OCI-LY3 (cell line): ENCODE measurements around the gene EPHA6.

Experiments
- H2AFZ ChIP-seq: fragments of 200-600, 300-600 bp; shearing (Covaris generic); 2 replicates; pipeline ENCODE4 v1.6.0; 2014; ENCODE audit warnings: antibody characterized with exemption, low read depth, low read length
- H3K27ac ChIP-seq: fragments of 200-600, 300-600 bp; sonication (generic); 2 replicates; pipeline ENCODE4 v1.5.1; 2014; ENCODE audit warnings: mild to moderate bottlenecking, low read length, moderate library complexity, mixed read lengths
- H3K27me3 ChIP-seq: fragments of 200-600, 300-600 bp; sonication (generic); 2 replicates; pipeline ENCODE4 v1.6.1; 2014; ENCODE audit warnings: low read depth, low read length, mixed read lengths
- H3K36me3 ChIP-seq: fragments of 200-600, 300-600 bp; sonication (generic); replicated peaks from 2 replicates; pipeline ENCODE3; 2014; ENCODE audit warnings: low read depth, low read length, mixed read lengths
- H3K4me1 ChIP-seq: fragments of 300-600, 200-600 bp; sonication (generic); 2 replicates; pipeline ENCODE4 v1.6.1; 2014; ENCODE audit warnings: low read length, mixed read lengths
- H3K4me2 ChIP-seq: fragments of 200-600, 300-600 bp; sonication (generic); 2 replicates; pipeline ENCODE4 v1.6.1; 2014; ENCODE audit warnings: low read length, mixed read lengths
- H3K4me3 ChIP-seq: fragments of 300-600, 200-600 bp; sonication (generic); 2 replicates; pipeline ENCODE4 v1.5.1; 2014; ENCODE audit warnings: antibody characterized with exemption, mild to moderate bottlenecking, low read length, moderate library complexity
- H3K79me2 ChIP-seq: fragments of 300-600, 200-600 bp; shearing (Covaris generic); 2 replicates; pipeline ENCODE4 v1.6.1; 2014; ENCODE audit warnings: mild to moderate bottlenecking, low read length, mixed read lengths
- H3K9ac ChIP-seq: fragments of 300-600, 200-600 bp; shearing (Covaris generic); 2 replicates; pipeline ENCODE4 v1.6.0; 2014; ENCODE audit warnings: mild to moderate bottlenecking, low read length, moderate library complexity
- H3K9me3 ChIP-seq: fragments of 200-600, 300-600 bp; shearing (Covaris generic); 2 replicates; pipeline ENCODE4 v1.6.1; 2014; ENCODE audit warnings: low read length, mixed read lengths; ENCODE audit not compliant: insufficient read depth
- H4K20me1 ChIP-seq: fragments of 200-600, 300-600 bp; sonication (generic); 2 replicates; pipeline ENCODE4 v1.6.1; 2016; ENCODE audit warnings: low read length, mixed read lengths; ENCODE audit not compliant: insufficient read depth
- EZH2phosphoT487 ChIP-seq: fragments of 200-600 bp; shearing (Covaris generic); IDR thresholded peaks from 2 replicates; pipeline ENCODE4 v1.6.1; 2018; ENCODE audit warnings: antibody characterized with exemption, mixed run types, low read depth
- TF ChIP-seq, protein P1 (sequence below): fragments of 200-600, 300-600 bp; sonication (generic); IDR thresholded peaks from 2 replicates; pipeline ENCODE4 v1.5.1; 2014; ENCODE audit warnings: antibody characterized with exemption, low read length, low read depth

The EPHA6 gene

DNA sequence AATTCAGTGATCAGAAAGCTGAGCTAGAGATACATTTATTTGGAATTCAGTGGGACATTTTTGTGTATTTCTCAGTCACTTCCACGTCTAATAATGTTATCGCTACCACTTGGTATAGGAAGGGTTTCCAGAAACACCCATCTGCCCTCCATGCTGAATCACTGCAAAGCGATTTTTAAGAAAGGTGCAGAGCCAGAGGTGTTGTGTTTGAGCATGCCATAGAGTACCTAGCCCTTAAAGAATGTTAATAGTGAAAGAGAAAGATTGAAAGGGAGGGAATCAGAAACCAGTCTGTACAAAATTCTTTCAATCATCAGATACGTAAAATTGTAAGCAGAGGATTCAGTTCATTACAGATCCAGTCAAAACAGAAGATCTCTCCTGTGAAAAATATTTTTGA is 870.1 kb downstream of the EPHA6 start:
- peaks cover 8% of the 10 kb centered on the region for H3K4me1 ChIP-seq
- H3K27me3 ChIP-seq = no peaks in the 10 kb centered on the region
- no peaks in the 10 kb centered on the region for H4K20me1 ChIP-seq
- H3K79me2 ChIP-seq = no peaks in the 10 kb centered on the region
- H3K9ac ChIP-seq = no peak overlapping the region
- H3K4me3 ChIP-seq = no peak overlapping the region
- H3K27ac ChIP-seq = no peak overlapping the region
- no peaks in the 10 kb centered on the region for H3K36me3 ChIP-seq
- no peak overlapping the region for H3K4me2 ChIP-seq
- no peak overlapping the region for H2AFZ ChIP-seq
- TF ChIP-seq EZH2phosphoT487 = no peak
- TF ChIP-seq, protein P1, sequence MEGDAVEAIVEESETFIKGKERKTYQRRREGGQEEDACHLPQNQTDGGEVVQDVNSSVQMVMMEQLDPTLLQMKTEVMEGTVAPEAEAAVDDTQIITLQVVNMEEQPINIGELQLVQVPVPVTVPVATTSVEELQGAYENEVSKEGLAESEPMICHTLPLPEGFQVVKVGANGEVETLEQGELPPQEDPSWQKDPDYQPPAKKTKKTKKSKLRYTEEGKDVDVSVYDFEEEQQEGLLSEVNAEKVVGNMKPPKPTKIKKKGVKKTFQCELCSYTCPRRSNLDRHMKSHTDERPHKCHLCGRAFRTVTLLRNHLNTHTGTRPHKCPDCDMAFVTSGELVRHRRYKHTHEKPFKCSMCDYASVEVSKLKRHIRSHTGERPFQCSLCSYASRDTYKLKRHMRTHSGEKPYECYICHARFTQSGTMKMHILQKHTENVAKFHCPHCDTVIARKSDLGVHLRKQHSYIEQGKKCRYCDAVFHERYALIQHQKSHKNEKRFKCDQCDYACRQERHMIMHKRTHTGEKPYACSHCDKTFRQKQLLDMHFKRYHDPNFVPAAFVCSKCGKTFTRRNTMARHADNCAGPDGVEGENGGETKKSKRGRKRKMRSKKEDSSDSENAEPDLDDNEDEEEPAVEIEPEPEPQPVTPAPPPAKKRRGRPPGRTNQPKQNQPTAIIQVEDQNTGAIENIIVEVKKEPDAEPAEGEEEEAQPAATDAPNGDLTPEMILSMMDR = no peak
- no peaks in the 10 kb centered on the region for H3K9me3 ChIP-seq

GRCh38 chr3:97686258-97686657 is 871.9 kb downstream of the EPHA6 start:
- no peak overlapping the region for H3K4me2 ChIP-seq
- H3K4me1 ChIP-seq = peaks cover 8% of the 10 kb centered on the region
- no peaks in the 10 kb centered on the region for H4K20me1 ChIP-seq
- no peaks in the 10 kb centered on the region for H3K27me3 ChIP-seq
- TF ChIP-seq, protein P1 = no peak
- no peak for TF ChIP-seq EZH2phosphoT487
- H3K9ac ChIP-seq = no peak overlapping the region
- no peaks in the 10 kb centered on the region for H3K79me2 ChIP-seq
- H3K4me3 ChIP-seq = no peak overlapping the region
- H3K36me3 ChIP-seq = no peaks in the 10 kb centered on the region
- H2AFZ ChIP-seq = no peak overlapping the region
- H3K27ac ChIP-seq = no peak overlapping the region
- H3K9me3 ChIP-seq = no peaks in the 10 kb centered on the region

- H2AFZ ChIP-seq = no peak overlapping the region
- H3K79me2 ChIP-seq = no peaks in the 10 kb centered on the region
- H3K4me2 ChIP-seq = no peak overlapping the region
- no peaks in the 10 kb centered on the region for H3K27me3 ChIP-seq
- no peak overlapping the region for H3K9ac ChIP-seq
- no peaks in the 10 kb centered on the region for H4K20me1 ChIP-seq
- no peak overlapping the region for H3K4me3 ChIP-seq
- no peak overlapping the region for H3K27ac ChIP-seq
- no peaks in the 10 kb centered on the region for H3K9me3 ChIP-seq
- H3K36me3 ChIP-seq = no peaks in the 10 kb centered on the region
- peaks cover under 1% of the 10 kb centered on the region; the same call in 1 of the 2 replicates for H3K4me1 ChIP-seq
- TF ChIP-seq EZH2phosphoT487 = no peak
- TF ChIP-seq, protein P1 = no peak
Measured at GRCh38 chr3:97687734-97688133, 873.3 kb downstream of the EPHA6 start.

DNA sequence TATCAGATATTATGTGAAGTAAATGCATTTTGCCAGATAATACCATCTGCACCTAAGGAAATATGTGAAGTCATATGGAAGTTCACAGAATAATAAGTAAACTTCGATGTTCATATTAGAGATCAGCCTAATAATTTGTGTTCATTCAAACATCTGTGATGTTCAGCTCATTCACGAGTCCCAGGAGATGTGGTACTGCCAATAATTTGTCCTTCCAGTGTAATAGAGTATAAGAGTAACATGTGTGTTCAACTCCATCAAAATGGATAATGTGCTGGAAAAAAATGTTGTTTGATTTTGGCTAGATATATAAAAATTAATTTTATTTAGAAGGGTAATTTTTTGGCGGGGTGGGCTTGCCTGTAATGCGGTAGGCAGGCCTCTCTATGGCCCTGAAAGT is 874.7 kb downstream of the EPHA6 start:
- Histone ChIP-seq H3K36me3 (no peaks in the 10 kb centered on the region), H2AFZ (no peak overlapping the region), H3K4me1 (no peaks in the 10 kb centered on the region), H3K9me3 (no peaks in the 10 kb centered on the region), H3K27me3 (no peaks in the 10 kb centered on the region), H3K4me3 (no peak overlapping the region), H3K27ac (no peak overlapping the region), H3K9ac (no peak overlapping the region), H3K4me2 (no peak overlapping the region), H4K20me1 (no peaks in the 10 kb centered on the region), H3K79me2 (no peaks in the 10 kb centered on the region)
- TF ChIP-seq, protein P1 = no peak
